OCI-LY7 (cell line): ENCODE results near the gene CDH12. TPM values are rescaled to one million over a fixed set of nuclear protein-coding genes. Genes with fewer than 3 reads are reported as not detected.

Source experiments
- BruUV-seq: library from RNA; stranded (reverse); fragments of 400-500 nt; replicated peaks from 2 replicates; lab custom pipeline; 2021; lab: Mats Ljungman, UMichigan
- CTCF ChIA-PET: fragments of 300-600 bp; sonication (Branson Sonifier 250); formaldehyde crosslinking; loops from one replicate; lab custom pipeline; 2022; ENCODE audit warnings: antibody characterized with exemption; ENCODE audit not compliant: unreplicated experiment; lab: Charles Lee
- POLR2A ChIA-PET: fragments of 300-600 bp; sonication (Branson Sonifier 250); formaldehyde crosslinking; loops from one replicate; lab custom pipeline; 2022; ENCODE audit warnings: antibody characterized with exemption; lab: Charles Lee
- DNase-seq: peaks from one replicate; pipeline ENCODE4 v3.0.0-alpha.2; 2015; ENCODE audit warnings: low spot score
- H2AFZ ChIP-seq: fragments of 200-600 bp; sonication (generic), shearing (Covaris generic); 2 replicates; pipeline ENCODE4 v1.6.1; 2014; ENCODE audit warnings: mild to moderate bottlenecking, antibody characterized with exemption, low read length, moderate library complexity
- H3K27ac ChIP-seq: fragments of 200-600 bp; sonication (generic); 2 replicates; pipeline ENCODE4 v1.5.1; 2014; ENCODE audit warnings: mixed run types, low read depth, mild to moderate bottlenecking, moderate library complexity, low read length, inconsistent platforms; ENCODE audit not compliant: poor library complexity, severe bottlenecking
- H3K36me3 ChIP-seq: fragments of 200-600 bp; sonication (generic); 2 replicates; pipeline ENCODE4 v1.6.1; 2014; ENCODE audit warnings: mild to moderate bottlenecking, antibody characterized with exemption, low read length, moderate library complexity, mixed read lengths; ENCODE audit not compliant: insufficient read depth
- H3K4me1 ChIP-seq: fragments of 200-600 bp; sonication (generic); 2 replicates; pipeline ENCODE4 v1.5.1; 2014; ENCODE audit warnings: mild to moderate bottlenecking, low read length; ENCODE audit not compliant: insufficient read depth, poor library complexity, severe bottlenecking
- H3K4me2 ChIP-seq: fragments of 200-600 bp; sonication (generic); 2 replicates; pipeline ENCODE4 v1.6.1; 2014; ENCODE audit warnings: mild to moderate bottlenecking, low read length
- H3K4me3 ChIP-seq: fragments of 200-600 bp; sonication (generic); 2 replicates; pipeline ENCODE4 v1.5.1; 2014; ENCODE audit warnings: mild to moderate bottlenecking, low read depth, low read length; ENCODE audit not compliant: poor library complexity, severe bottlenecking
- H3K79me2 ChIP-seq: fragments of 200-600 bp; sonication (generic); 2 replicates; pipeline ENCODE4 v1.6.1; 2016; ENCODE audit warnings: low read depth, mild to moderate bottlenecking, low read length, moderate library complexity, mixed read lengths; ENCODE audit not compliant: insufficient read depth
- H3K9me2 ChIP-seq: fragments of 200-600 bp; sonication (generic); 2 replicates; pipeline ENCODE4 v1.6.1; 2016; ENCODE audit warnings: mild to moderate bottlenecking, low read length, mixed read lengths; ENCODE audit not compliant: insufficient read depth
- H3K9me3 ChIP-seq: fragments of 200-600 bp; sonication (generic); 2 replicates; pipeline ENCODE4 v1.6.1; 2014; ENCODE audit warnings: mild to moderate bottlenecking, mixed run types, low read length, mixed read lengths
- H4K20me1 ChIP-seq: fragments of 200-600 bp; sonication (generic); 2 replicates; pipeline ENCODE4 v1.6.1; 2014; ENCODE audit warnings: mild to moderate bottlenecking, antibody characterized with exemption, low read length, moderate library complexity, mixed read lengths; ENCODE audit not compliant: insufficient read depth
- CTCF ChIP-seq: fragments of 200-600 bp; sonication (generic); conservative IDR thresholded peaks from 2 replicates; pipeline ENCODE4 v1.5.1; 2014; ENCODE audit warnings: mild to moderate bottlenecking, antibody characterized with exemption, low read length, moderate library complexity, mixed read lengths
- EZH2phosphoT487 ChIP-seq: fragments of 200-600 bp; sonication (generic); IDR thresholded peaks from 2 replicates; pipeline ENCODE4 v1.6.1; 2018; ENCODE audit warnings: low read depth, borderline replicate concordance, mild to moderate bottlenecking, mixed run types, antibody characterized with exemption, low read length, moderate library complexity, mixed read lengths
- intact Hi-C: fragments of 100-400 bp; cut with micrococcal nuclease; formaldehyde crosslinking; loops from one replicate; pipeline ENCODE4 v1.10.0; 2022; ENCODE audit not compliant: unreplicated experiment
- total RNA-seq, 2 experiments: library from RNA; depleted of rRNA in 1 of 2; stranded (reverse); fragments of >200 nt in 1 of 2; shearing (Covaris generic) in 1 of 2; gene quantifications; 2 replicates each; pipeline ENCODE4 v1.2.3, GENCODE V29; 2014 to 2022

Gene CDH12
- total RNA-seq, 2 experiments from 2014 or later: not detected

GRCh38 chr5:21711866-21712758, 1141.0 kb downstream of the CDH12 start:
- Histone ChIP-seq H3K36me3 (no peaks in the 10 kb centered on the region), H2AFZ (no peak overlapping the region), H3K9me2 (no peaks in the 10 kb centered on the region), H3K4me3 (no peak overlapping the region), H4K20me1 (no peaks in the 10 kb centered on the region), H3K9me3 (no peaks in the 10 kb centered on the region), H3K4me1 (no peaks in the 10 kb centered on the region), H3K27ac (no peak overlapping the region), H3K79me2 (no peaks in the 10 kb centered on the region), H3K4me2 (no peak overlapping the region)
- POLR2A ChIA-PET: no interaction called here
- CTCF ChIA-PET: no interaction called here
- TF ChIP-seq EZH2phosphoT487 (no peak), CTCF (no peak)
- intact Hi-C loops: no loop called here
- BruUV-seq: no TSS peak
- DNase-seq: no peak

GRCh38 chr5:21709770-21710169, 1143.4 kb downstream of the CDH12 start:
- Histone ChIP-seq H3K79me2 (no peaks in the 10 kb centered on the region), H3K9me3 (no peaks in the 10 kb centered on the region), H3K4me3 (no peak overlapping the region), H3K36me3 (no peaks in the 10 kb centered on the region), H3K9me2 (no peaks in the 10 kb centered on the region), H3K4me2 (no peak overlapping the region), H3K4me1 (no peaks in the 10 kb centered on the region), H3K27ac (no peak overlapping the region), H4K20me1 (no peaks in the 10 kb centered on the region), H2AFZ (no peak overlapping the region)
- POLR2A ChIA-PET: interaction anchor here (0.6 kb wide), 1 partner anchor 141 kb away, joined by 3 read pairs; no protein-coding TSS in a partner anchor
- intact Hi-C loops: no loop called here
- no TSS peak for BruUV-seq
- no peak for TF ChIP-seq EZH2phosphoT487
- CTCF ChIA-PET: no interaction called here
- no peak for DNase-seq

- ChIA-PET POLR2A (interaction anchor here (0.7 kb wide), 2 partner anchors 280 to 1133 kb away, joined by 4 to 7 read pairs; no protein-coding TSS in a partner anchor), CTCF (no interaction called here)
- TF ChIP-seq CTCF: no peak
- TF ChIP-seq EZH2phosphoT487: no peak
- Histone ChIP-seq H4K20me1 (no peaks in the 10 kb centered on the region), H3K9me3 (no peaks in the 10 kb centered on the region), H3K27ac (no peak overlapping the region), H3K36me3 (no peaks in the 10 kb centered on the region), H3K4me1 (no peaks in the 10 kb centered on the region), H3K79me2 (no peaks in the 10 kb centered on the region), H3K9me2 (no peaks in the 10 kb centered on the region), H3K4me2 (no peak overlapping the region), H3K4me3 (no peak overlapping the region), H2AFZ (no peak overlapping the region)
- DNase-seq: no peak
- intact Hi-C loops: no loop called here
- no TSS peak for BruUV-seq
Observed at GRCh38 chr5:21704974-21705668, 1148.0 kb downstream of the CDH12 start.
